Gastrocnemius medialis (tissue), 4 donors: ENCODE measurements around the gene GPR158.

Experiments used
- POLR2A ChIP-seq, 2 donors: fragments of 450-650 bp; IDR thresholded peaks; one replicate each; pipeline ENCODE4 v1.6.1; 2017; ENCODE audit warnings: antibody characterized with exemption in 2 of 2, mild to moderate bottlenecking in 2 of 2, moderate library complexity in 2 of 2
- TF ChIP-seq, protein P1 (sequence below), 5 experiments: fragments of 450-650 bp in 3 of 5; fragments of 200-600 bp in 2 of 5; sonication (generic) in 2 of 5; IDR thresholded peaks in 4 of 5; conservative IDR thresholded peaks in 1 of 5; 1 replicate in 4 of 5; 2 replicates in 1 of 5; pipeline ENCODE4 v1.5.1; 2016 to 2019; ENCODE audit warnings: antibody characterized with exemption in 5 of 5, mild to moderate bottlenecking in 3 of 5, moderate library complexity in 3 of 5

DNA sequence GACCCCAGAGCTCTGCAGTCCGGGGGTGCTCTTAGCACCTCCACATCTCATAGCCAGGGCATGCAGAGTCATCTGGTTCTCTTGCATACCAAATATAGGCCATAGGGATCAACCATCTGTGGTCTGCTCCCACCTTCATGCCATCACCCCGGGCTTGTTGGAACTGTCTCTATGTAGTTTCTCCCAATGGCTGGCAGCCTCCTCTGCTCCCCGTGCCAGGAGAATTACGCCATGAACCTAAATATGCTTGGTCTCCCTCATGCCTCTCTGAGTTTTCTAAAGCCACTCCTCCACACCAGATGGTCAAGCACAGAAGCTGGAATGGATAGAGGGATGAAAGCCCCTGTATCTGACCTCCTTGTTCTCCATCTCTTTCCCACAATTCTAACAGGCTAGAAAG lies 456.7 kb downstream of the GPR158 start:
- TF ChIP-seq, protein P1, sequence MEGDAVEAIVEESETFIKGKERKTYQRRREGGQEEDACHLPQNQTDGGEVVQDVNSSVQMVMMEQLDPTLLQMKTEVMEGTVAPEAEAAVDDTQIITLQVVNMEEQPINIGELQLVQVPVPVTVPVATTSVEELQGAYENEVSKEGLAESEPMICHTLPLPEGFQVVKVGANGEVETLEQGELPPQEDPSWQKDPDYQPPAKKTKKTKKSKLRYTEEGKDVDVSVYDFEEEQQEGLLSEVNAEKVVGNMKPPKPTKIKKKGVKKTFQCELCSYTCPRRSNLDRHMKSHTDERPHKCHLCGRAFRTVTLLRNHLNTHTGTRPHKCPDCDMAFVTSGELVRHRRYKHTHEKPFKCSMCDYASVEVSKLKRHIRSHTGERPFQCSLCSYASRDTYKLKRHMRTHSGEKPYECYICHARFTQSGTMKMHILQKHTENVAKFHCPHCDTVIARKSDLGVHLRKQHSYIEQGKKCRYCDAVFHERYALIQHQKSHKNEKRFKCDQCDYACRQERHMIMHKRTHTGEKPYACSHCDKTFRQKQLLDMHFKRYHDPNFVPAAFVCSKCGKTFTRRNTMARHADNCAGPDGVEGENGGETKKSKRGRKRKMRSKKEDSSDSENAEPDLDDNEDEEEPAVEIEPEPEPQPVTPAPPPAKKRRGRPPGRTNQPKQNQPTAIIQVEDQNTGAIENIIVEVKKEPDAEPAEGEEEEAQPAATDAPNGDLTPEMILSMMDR (IDR thresholded peaks at IDR 0.05 in 4 of 5, conservative IDR thresholded peaks at IDR 0.05 in 1 of 5) = no peak
- TF ChIP-seq POLR2A (IDR thresholded peaks at IDR 0.05) = no peak
